HL-60 (cell line): ENCODE results near the gene SLC29A4.

ENCODE experiments used
- GABPA ChIP-seq: IDR thresholded peaks from 2 replicates; pipeline ENCODE4 v1.6.1; 2012; ENCODE audit warnings: low read depth
- POLR2AphosphoS5 ChIP-seq: IDR thresholded peaks from 2 replicates; pipeline ENCODE4 v1.6.1; 2012; ENCODE audit warnings: low read depth
- SPI1 ChIP-seq: IDR thresholded peaks from 2 replicates; pipeline ENCODE4 v1.6.1; 2012; ENCODE audit warnings: low read depth, mild to moderate bottlenecking, borderline replicate concordance
- TF ChIP-seq, protein P1 (sequence below): IDR thresholded peaks from 2 replicates; pipeline ENCODE4 v1.6.1; 2012; ENCODE audit warnings: low read depth; ENCODE audit not compliant: insufficient replicate concordance
- TF ChIP-seq, protein P2 (sequence below): IDR thresholded peaks from one replicate; pipeline ENCODE4 v1.5.1; 2011; ENCODE audit warnings: low read length, control low read depth, inconsistent platforms; ENCODE audit not compliant: insufficient read depth

DNA sequence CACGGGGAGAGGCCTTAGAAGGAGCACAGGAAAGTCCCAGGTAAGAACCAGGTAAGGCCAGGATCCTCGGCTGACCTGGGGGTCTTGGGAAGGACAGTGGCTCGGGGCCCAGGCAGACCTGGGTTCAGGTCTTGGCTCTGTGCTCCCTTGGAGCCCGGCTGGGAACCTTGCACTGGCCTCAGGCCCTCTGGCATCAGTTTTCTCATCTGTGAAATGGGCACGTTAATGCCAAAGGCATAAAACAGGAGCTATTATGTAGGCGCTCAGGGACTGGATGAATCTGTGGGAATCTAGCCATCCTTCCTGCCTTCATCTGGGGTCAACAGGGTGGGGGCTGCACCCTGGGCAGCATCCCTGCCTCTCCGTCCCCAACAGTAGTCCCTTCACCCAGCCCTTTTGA lies 8.3 kb upstream of the SLC29A4 start:
- TF ChIP-seq, protein P1, sequence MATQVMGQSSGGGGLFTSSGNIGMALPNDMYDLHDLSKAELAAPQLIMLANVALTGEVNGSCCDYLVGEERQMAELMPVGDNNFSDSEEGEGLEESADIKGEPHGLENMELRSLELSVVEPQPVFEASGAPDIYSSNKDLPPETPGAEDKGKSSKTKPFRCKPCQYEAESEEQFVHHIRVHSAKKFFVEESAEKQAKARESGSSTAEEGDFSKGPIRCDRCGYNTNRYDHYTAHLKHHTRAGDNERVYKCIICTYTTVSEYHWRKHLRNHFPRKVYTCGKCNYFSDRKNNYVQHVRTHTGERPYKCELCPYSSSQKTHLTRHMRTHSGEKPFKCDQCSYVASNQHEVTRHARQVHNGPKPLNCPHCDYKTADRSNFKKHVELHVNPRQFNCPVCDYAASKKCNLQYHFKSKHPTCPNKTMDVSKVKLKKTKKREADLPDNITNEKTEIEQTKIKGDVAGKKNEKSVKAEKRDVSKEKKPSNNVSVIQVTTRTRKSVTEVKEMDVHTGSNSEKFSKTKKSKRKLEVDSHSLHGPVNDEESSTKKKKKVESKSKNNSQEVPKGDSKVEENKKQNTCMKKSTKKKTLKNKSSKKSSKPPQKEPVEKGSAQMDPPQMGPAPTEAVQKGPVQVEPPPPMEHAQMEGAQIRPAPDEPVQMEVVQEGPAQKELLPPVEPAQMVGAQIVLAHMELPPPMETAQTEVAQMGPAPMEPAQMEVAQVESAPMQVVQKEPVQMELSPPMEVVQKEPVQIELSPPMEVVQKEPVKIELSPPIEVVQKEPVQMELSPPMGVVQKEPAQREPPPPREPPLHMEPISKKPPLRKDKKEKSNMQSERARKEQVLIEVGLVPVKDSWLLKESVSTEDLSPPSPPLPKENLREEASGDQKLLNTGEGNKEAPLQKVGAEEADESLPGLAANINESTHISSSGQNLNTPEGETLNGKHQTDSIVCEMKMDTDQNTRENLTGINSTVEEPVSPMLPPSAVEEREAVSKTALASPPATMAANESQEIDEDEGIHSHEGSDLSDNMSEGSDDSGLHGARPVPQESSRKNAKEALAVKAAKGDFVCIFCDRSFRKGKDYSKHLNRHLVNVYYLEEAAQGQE = no peak
- TF ChIP-seq, protein P2, sequence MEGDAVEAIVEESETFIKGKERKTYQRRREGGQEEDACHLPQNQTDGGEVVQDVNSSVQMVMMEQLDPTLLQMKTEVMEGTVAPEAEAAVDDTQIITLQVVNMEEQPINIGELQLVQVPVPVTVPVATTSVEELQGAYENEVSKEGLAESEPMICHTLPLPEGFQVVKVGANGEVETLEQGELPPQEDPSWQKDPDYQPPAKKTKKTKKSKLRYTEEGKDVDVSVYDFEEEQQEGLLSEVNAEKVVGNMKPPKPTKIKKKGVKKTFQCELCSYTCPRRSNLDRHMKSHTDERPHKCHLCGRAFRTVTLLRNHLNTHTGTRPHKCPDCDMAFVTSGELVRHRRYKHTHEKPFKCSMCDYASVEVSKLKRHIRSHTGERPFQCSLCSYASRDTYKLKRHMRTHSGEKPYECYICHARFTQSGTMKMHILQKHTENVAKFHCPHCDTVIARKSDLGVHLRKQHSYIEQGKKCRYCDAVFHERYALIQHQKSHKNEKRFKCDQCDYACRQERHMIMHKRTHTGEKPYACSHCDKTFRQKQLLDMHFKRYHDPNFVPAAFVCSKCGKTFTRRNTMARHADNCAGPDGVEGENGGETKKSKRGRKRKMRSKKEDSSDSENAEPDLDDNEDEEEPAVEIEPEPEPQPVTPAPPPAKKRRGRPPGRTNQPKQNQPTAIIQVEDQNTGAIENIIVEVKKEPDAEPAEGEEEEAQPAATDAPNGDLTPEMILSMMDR = no peak
- TF ChIP-seq SPI1 = no peak
- no peak for TF ChIP-seq POLR2AphosphoS5
- no peak for TF ChIP-seq GABPA
